Mammary epithelial cell (primary cell): ENCODE measurements around the gene OR6N1.

Experiments
- CTCF ChIP-seq, 2 donors: IDR thresholded peaks in 1 of 2; conservative IDR thresholded peaks in 1 of 2; 2 replicates each; pipeline ENCODE4 v1.5.1; 2011 to 2012; ENCODE audit warnings: inconsistent platforms in 2 of 2, low read length in 2 of 2, mild to moderate bottlenecking in 2 of 2, control low read depth in 1 of 2, low read depth in 1 of 2; ENCODE audit not compliant: insufficient read depth in 1 of 2; ENCODE audit errors: extremely low read depth in 1 of 2
- EZH2 ChIP-seq: IDR thresholded peaks from 2 replicates; pipeline ENCODE4 v1.6.1; 2012; ENCODE audit warnings: low read length, inconsistent platforms, borderline replicate concordance

GRCh38 chr1:158821723-158822122 is 49.7 kb upstream of the OR6N1 start:
- TF ChIP-seq EZH2: no peak
- TF ChIP-seq CTCF (conservative IDR thresholded peaks at IDR 0.05 in 1 of 2, IDR thresholded peaks at IDR 0.05 in 1 of 2; ENCODE audit: extremely low read depth in 1 of 2, insufficient read depth in 1 of 2, low read depth in 1 of 2, low read length in 2 of 2): no peak
